GM19324 (cell line): Measurements from ENCODE around the gene SYT13.
"Not testable (repeated sequence)": the region's sequence is repeated elsewhere in the genome, so short reads cannot be mapped to it uniquely, and the experiment has no call there.

ENCODE experiments used
- ATAC-seq: cut with Tn5 transposase; IDR thresholded peaks from one replicate; pipeline ENCODE4 v1.9.1; 2021; ENCODE audit warnings: mild to moderate bottlenecking, moderate library complexity; ENCODE audit not compliant: unreplicated experiment, low FRiP score

SYT13 gene

DNA sequence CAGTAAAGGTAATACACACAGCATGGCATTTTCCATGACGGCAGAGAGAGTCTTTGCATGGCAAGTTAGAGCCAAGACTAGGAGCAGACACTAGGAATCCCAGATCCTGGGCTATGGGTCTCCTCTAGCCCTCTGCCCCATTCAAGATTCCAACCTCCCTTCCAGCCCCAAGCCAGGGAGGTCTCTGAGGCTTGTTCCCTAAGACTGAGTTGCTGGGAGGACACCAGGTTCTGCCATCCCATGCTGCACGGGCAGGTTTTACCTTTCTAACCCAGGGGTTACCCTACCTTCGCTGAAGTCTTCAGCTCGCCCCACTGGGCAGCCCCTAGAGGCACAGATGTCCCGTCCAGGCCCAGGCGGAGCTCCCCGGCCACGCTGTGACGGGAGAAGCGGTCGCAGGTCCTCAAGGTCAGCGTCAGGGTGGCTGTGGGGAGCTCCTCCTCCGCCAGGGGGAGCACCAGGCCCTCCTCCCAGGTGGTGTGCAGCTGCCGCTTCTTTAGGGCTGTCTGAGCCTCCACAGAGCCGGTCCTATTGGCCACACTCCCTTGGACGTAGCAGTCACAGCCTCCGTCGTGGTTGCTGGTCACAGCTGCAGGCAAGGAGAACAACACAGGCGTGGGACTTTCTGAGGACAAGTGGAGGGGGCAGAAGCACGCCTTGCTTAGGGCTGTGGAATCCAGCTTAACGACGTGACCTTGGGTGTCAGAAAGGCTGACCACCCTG, 33.8 kb downstream of the SYT13 start:
- ATAC-seq = no peak

DNA sequence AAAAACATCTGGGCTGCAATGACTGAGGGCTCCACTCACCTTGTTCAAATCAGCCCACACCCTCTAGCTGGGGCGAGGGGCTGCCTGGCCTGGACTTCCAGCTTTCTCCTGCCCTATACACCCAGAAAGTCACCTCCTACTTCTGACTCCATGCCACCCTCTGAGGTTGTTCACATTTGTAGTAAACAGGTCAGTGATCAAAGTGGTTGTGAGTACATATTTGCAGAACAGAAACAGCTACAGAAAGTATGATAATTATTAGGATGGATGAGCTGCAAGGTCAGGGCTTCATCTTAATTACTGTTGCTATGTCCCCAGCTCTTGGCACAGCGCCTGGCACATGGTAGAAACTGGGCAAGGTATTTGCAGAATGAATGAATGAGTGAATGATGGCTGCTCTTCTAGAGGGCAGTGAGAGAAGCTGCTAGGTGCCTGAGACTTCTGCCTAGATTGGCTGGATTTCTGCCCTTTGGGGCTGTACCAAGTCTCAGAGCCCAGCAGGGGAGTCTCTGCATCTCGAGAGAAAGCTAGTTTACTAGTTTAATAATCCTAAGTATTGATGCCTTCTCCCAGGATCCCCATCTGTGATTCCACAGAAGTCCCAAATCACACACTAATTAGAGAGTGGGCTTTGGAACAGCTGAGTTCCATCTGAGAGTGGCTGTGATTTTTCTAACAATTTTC, 36.0 kb downstream of the SYT13 start:
- ATAC-seq = no peak

DNA sequence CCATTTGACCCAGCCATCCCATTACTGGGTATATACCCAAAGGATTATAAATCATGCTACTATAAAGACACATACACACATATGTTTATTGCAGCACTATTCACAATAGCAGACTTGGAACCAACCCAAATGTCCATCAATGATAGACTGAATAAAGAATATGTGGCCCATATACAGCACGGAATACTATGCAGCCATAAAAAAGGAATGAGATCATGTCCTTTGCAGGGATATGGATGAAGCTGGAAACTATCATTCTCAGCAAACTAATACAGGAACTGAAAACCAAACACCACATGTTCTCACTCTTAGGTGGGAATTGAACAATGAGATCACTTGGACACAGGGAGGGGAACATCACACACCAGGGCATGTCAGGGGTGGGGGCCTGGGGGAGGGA, 36.8 kb downstream of the SYT13 start:
- not testable (repeated sequence) for ATAC-seq

DNA sequence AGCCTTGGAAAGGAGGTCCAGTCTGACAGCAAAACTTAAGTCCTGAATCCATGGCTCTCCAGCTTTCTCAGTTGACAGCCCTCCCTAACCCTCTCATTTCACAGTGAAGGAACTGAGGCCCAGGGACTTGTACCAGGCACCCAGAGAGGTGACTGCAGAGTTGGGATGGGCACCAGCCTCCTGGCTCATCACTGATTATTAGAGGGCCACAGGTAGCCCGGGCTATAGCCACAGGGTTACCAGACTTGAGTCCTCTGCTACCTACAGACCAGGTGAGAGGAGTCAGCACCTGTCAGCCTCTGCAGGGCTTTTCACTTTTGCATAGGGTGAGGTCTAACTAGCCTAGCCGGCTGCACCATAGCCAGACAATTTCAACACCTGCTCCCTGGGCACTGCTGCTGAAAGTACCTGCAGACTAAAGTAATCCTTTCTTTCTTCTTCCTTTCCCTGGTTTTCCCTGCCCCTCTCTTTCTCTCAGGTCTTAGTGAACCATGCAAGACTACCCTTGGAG, 37.6 kb downstream of the SYT13 start:
- ATAC-seq = no peak

DNA sequence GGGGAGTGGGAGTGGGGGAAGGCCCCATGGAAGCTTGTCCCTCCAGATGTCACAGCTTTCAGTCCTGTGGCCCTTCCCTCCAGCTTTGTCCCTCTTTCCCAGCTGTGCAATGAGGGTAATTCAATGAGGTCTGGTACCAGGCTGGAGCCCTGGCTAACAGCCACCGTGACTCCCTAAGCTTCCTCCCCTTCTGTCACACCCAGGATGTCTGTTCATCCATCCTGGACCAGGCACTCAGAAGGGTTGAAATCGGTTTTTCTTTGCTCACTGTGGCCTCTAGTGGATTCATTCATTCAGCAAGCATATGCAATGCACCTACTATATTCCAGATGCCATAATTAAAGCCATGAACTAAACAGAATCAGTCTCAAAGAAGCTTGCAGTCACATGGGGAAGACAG, 38.7 kb downstream of the SYT13 start:
- no peak for ATAC-seq

DNA sequence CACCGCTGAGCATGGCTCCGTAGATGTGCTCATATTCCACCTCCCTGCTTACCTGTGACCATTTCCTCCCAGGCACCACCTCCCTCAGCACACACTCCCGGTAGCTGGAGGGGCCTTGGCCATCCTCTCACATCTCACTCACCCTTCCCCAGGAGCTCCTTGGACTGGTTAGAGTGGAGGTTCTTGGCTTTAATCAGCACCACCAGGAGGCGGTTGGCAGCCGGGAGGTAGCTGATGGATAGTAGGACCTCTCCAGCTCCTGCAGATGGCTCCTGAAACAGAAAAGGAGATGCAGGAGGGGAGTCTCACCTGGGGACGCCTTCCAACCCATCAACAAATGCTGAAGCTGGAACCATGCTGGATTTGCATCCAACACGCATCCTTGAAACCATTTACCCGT, 39.9 kb downstream of the SYT13 start:
- ATAC-seq = no peak

DNA sequence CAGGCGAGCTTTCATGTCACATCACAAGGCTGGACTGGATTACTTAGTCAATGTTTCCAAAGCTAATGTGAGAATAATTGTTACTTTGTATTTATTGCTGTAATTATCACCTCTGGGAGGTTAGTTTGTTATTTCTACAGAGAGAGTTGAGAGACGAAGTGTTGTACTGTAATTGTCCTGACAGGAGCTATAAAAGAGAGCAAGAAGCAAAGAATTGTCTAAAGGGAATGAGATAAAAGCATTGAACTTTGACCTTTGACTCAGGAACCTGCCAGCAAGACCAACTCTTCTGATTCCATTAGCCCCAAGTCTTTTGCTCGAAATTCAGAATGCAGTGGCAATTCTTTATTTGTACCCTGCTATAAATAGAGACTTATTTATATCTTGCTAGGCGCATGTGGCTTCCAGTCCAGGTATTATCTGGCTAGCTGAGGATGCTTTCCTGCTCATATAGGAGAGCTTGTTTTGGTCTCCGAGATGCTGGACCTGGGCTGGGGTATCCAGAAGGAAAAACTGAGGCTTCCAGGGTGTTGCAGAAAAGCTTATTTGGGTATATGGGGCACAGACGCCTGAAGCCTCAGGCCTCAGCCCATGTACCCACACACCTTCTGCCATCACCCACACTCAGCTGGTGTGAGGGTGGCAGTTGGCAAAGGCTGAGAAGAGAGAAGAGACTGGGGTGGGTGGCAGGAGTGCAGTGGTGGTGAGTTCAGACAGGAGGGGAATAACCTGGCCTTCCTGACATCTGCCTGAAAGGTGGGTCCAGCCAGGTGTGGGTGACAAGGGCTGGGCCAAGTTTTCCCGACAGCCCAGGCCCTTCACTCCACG, 40.7 kb downstream of the SYT13 start:
- no peak for ATAC-seq

DNA sequence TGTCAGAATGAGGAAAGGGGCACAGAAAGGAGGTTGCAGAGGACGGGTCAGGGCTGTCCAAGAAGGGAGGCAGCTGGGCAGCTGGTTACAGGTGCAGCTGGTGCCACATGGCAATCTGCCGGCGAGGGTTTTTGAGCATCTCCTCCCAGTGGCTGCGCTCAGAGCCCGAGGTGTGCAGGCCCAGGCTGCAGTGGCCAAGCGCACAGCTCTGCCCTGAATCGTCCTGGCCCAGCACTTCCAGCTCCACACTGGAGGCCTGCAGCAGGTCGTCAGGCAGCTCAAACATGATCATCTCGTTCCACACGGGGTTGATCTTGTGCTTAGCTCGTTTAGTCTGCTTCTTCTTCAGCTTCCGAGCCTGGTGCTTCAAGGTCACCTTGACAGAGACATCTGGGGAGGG, 42.2 kb downstream of the SYT13 start:
- ATAC-seq = no peak

DNA sequence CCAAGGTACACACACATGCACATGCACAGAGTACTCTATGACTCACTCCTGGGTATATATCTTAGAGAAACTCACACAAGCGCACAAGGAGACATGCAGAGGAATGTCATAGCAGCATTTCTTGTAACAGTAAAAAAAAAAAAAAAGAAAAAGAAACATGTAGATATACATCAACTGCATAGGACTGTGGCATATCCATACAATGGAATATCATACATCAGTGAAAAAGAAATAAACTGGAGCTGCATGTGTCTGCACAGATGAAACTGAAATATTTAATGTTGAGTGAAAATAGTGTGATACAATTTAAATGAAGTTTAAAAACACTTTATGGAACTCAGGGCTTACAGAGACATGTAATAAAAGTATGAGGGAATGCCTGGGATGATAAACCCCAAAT, 46.4 kb downstream of the SYT13 start:
- no peak for ATAC-seq

DNA sequence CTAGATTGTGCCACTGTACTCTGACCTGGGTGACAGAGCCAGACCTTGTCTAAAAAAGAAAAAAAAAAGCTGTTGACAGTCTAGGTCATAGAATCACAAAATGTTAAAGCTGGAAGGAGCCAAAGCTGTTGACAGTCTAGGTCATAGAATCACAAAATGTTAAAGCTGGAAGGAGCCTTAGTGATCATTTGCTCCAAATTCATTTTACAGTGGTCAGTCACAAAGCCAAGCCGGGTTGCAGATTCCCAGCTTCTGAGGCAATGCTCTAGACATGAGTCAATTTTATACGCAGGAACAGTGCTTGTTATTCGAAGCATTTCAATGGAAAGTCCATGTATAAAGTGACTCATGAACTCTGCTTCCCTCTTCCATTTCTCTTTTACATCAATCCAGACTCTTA, 47.4 kb downstream of the SYT13 start:
- no peak for ATAC-seq

DNA sequence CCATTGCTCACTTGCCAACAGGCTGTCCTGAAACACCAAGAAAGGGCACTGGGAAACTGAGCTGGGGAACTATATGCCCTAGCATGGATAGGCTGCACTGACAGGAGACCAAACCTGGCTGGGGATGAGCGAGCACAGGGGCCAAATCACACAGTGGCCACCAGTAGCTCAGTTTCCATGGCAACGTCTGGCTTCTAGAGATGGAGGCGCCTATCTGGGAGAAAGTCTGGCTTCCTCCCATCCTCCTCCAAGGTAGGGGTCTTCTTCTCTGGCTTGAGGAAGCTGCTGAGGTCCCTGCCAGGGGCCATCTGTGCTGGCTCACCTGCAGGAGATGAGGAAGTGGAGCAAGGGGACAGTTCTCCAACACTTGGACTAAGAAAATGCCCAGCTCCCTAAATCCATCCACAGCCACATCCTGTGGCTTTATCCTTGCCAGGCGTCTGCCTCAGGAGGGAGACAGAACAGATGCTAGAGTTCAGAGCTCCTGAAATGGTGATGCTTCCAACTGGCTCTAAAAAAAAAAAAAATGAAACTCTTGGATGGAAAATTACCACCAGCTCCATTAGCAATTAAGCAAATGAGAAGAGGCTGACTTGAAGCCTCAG, 48.3 kb downstream of the SYT13 start:
- no peak for ATAC-seq

DNA sequence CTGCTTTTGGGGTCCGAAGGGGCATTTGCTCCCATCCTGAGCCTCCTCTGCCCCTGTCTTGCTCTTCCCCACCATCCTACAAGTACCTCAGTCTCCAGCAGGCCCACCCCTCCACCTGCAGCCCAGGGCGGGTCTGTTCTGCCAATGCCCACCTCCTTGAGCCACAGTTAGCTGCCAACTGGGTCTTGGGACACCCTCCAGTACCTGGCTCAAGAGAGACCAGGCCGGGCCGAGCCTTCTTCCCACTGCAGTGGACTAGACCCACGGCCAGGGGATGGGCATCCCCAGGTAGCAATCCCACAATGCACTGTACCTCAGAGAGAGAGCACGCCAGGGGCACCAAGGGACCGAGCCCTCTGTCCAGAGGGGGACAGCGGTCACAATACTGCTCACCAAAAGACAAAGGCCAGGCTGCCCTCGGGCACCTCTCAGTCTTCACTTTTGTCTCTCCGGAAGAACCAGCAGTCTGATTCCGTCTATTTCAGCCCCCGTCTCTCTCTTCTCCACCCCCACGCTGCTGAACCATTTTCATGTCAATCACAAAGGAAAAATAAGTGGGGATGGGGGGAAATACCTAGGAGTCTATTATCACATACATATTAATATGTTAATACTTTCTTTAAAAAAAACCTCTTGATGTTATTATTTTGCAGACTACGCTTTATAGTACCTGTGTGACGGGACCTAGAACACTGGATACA, 51.7 kb downstream of the SYT13 start:
- no peak for ATAC-seq

DNA sequence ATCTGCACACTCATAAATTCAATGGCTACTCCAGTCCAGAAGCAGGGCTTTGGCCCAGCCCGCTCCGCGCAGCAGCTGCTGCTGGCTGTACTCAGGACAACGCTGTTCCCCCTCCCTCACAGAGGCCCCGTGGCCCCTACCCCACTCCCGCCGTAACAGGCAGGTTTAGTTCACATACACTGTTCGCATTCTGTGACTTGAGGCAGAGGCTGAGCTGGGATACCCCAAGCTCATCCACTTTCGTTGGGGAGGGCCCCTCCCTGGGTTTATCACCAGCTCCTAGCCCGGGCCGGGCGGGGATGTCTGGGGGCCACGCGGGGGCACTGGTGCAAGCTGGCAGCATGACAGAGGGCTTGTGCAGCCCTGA, 52.4 kb downstream of the SYT13 start:
- ATAC-seq = no peak

DNA sequence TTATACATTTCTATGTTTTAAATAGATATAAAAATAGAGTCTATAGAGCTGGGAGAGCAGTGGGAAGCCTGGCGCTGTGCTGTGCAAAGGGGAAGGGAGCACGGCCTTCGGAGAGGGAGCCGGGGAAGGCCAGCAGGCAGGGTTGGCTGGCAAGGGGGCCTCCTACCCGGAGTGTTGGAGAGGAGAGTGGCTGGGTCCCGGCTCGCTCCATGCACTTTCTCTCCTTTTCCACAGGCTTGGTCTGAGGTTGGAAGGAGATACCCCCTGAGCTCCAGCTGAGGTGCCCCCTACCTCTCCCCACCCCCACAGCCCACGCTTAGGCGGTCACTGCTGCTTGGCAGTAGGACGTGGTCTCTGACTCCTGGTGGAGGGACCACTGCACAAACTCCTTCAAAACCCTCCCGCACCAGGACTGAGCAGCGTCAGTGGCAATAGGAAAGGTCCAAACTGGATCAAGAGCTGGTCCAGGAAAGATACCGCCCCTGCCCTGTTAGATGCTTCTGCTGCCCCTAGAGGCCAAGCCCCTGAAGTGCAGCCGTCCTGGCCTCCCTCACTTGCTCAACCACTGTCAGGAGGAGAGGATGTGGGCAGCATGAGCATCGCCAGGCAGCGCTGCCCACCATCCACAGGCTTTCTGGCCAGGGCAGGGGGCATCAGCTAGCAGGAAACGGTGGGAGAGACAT, 52.9 kb downstream of the SYT13 start:
- ATAC-seq = peak; percentile 61

DNA sequence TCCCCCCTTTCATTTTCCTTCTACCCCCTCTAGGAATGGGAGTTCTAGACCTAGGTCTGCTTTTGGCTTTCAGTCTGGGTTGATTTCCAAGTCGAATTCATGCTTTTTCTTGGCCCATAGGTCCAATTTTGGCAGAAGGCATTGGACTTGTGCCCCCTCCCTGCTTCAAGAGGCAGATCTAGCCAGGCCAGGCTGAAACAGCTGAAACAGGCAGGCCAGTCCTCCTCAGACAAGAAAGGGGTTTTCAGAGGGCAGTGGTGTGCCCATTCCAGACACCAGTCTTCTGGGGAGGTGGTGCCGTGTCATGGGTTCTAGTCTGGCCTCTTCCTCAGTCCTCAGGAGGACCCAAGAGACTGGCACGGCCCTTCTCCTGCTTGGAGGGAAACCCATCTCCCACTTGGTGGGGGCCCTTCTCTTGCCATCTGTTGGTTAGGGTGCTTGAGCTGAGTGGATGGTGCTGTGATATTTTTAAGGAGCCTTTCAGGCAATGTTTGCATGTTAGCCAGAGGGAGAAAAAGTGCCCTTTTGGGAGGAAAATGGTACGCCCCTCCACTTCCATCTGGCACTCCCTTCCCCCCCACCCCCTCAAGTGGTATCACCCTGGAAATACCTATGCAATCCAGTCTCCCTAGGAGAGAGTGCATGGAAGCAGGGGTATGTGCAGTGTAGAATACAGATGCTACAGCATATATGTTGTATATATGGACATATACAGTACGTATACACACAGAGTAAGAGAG, 53.6 kb downstream of the SYT13 start:
- ATAC-seq = no peak

DNA sequence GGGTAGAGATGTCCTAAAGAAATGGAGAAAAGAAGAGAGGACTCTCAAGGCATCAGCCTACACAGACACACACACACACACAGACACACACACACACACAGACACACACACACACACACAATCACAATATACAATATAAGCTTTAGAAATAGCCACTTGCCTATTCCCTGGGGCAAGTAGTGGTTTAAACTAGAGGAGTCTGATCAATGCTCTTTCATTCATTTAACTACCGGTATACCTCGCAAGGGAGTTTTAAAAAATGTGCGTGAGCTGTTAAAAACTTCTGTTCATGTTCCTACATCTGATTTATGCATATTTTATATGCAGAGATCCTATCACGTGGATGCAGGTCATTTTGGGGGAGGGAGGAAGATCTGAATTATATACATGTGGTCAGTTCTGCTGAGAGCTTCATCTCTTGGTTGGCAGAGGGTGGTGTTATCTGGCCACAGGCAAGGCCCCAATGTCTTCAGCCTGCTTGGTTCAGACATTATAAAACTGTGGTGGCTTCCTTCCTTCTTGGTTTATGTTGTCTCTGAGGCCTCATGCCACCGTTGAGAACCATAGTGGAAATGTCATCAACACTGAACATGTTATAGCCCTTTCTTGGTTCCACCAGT, 56.6 kb downstream of the SYT13 start:
- ATAC-seq = no peak

DNA sequence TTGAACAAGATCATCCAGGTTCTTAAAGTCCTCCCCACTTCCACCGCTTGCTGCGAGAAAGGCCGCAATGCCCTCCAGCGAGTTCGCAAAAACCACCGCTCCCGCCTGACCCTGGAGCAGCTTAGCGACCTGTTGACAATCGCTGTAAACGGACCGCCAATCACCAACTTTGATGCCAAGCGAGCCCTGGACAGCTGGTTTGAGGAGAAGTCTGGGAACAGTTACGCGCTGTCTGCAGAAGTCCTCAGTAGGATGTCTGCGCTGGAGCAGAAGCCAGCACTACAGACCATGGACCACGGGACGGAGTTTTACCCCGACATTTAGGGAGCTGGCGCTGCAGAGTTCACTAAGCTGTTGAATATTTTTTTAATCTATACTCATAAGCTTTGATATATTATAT, 58.3 kb downstream of the SYT13 start:
- no peak for ATAC-seq

DNA sequence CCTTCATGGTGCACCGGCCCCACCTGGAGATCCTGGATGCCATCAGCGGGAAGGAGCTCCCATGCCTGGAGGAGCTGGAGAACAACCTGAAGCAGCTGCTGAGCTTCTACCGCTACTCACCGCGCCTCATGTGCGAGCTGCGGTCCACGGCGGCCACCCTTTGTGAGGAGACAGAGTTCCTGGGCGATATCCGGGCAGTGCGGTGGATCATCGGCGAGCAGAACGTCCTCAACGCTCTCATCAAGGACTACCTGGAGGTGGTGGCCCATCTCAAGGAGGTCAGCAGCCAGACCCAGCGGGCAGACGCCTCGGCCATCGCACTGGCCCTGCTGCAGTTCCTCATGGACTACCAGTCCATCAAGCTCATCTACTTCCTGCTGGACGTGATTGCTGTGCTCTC, 59.2 kb downstream of the SYT13 start:
- no peak for ATAC-seq
